Hepatocyte (in vitro differentiated cells): ENCODE data around the gene TMEM14B.
"Not testable (repeated sequence)": the region's sequence is repeated elsewhere in the genome, so short reads cannot be mapped to it uniquely, and the experiment has no call there.

ENCODE experiments used
- EZH2phosphoT487 ChIP-seq: fragments of 200-600 bp; sonication (generic); IDR thresholded peaks from one replicate; pipeline ENCODE4 v1.6.1; 2018; ENCODE audit warnings: antibody characterized with exemption, mild to moderate bottlenecking, low read depth, moderate library complexity; ENCODE audit not compliant: unreplicated experiment, severe bottlenecking
- TF ChIP-seq, protein P1 (sequence below): fragments of 200-600 bp; sonication (generic); IDR thresholded peaks from 2 replicates; pipeline ENCODE4 v1.5.1; 2016; ENCODE audit warnings: antibody characterized with exemption, mild to moderate bottlenecking; ENCODE audit not compliant: poor library complexity

DNA sequence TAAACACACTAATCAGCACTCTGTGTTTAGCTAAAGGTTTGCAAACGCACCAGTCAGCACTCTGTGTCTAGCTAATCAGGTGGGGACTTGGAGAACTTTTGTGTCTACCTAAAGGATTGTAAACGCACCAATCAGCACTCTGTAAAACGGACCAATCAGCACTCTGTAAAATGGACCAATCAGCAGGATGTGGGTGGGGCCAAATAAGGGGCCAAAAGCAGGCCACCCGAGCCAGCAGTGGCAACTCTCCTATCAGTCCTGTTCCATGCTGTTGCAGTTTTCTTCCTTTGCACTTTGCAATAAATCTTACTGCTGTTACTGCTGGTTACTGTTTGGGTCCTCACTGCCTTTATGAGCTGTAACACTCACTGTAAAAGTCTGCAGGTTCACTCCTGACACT, 6.0 kb upstream of the TMEM14B start:
- TF ChIP-seq, protein P1, sequence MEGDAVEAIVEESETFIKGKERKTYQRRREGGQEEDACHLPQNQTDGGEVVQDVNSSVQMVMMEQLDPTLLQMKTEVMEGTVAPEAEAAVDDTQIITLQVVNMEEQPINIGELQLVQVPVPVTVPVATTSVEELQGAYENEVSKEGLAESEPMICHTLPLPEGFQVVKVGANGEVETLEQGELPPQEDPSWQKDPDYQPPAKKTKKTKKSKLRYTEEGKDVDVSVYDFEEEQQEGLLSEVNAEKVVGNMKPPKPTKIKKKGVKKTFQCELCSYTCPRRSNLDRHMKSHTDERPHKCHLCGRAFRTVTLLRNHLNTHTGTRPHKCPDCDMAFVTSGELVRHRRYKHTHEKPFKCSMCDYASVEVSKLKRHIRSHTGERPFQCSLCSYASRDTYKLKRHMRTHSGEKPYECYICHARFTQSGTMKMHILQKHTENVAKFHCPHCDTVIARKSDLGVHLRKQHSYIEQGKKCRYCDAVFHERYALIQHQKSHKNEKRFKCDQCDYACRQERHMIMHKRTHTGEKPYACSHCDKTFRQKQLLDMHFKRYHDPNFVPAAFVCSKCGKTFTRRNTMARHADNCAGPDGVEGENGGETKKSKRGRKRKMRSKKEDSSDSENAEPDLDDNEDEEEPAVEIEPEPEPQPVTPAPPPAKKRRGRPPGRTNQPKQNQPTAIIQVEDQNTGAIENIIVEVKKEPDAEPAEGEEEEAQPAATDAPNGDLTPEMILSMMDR = not testable (repeated sequence)
- not testable (repeated sequence) for TF ChIP-seq EZH2phosphoT487
